ENCODE data around the gene PLEKHA1.

- TF ChIP-seq, protein P1, sequence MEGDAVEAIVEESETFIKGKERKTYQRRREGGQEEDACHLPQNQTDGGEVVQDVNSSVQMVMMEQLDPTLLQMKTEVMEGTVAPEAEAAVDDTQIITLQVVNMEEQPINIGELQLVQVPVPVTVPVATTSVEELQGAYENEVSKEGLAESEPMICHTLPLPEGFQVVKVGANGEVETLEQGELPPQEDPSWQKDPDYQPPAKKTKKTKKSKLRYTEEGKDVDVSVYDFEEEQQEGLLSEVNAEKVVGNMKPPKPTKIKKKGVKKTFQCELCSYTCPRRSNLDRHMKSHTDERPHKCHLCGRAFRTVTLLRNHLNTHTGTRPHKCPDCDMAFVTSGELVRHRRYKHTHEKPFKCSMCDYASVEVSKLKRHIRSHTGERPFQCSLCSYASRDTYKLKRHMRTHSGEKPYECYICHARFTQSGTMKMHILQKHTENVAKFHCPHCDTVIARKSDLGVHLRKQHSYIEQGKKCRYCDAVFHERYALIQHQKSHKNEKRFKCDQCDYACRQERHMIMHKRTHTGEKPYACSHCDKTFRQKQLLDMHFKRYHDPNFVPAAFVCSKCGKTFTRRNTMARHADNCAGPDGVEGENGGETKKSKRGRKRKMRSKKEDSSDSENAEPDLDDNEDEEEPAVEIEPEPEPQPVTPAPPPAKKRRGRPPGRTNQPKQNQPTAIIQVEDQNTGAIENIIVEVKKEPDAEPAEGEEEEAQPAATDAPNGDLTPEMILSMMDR (conservative IDR thresholded peaks at IDR 0.05; ENCODE audit: low read depth, low read length) = no peak
- TF ChIP-seq EZH2 (IDR thresholded peaks at IDR 0.05; ENCODE audit: borderline replicate concordance, low read depth, low read length, poor library complexity, severe bottlenecking) = no peak
Observed at GRCh38 chr10:122459561-122460273, 85.2 kb downstream of the PLEKHA1 start.

All from A673 (cell line).